ENCODE measurements around the gene GRK4. TPM values are rescaled to one million over a fixed set of nuclear protein-coding genes. Genes with fewer than 3 reads are reported as not detected.
"Not testable (repeated sequence)": the region's sequence is repeated elsewhere in the genome, so short reads cannot be mapped to it uniquely, and the experiment has no call there.

GRK4 gene
- total and polyA plus RNA-seq, 2 of the 4 experiments (the other 2 are of a cell fraction), result 1.6 to 2.2 TPM

DNA sequence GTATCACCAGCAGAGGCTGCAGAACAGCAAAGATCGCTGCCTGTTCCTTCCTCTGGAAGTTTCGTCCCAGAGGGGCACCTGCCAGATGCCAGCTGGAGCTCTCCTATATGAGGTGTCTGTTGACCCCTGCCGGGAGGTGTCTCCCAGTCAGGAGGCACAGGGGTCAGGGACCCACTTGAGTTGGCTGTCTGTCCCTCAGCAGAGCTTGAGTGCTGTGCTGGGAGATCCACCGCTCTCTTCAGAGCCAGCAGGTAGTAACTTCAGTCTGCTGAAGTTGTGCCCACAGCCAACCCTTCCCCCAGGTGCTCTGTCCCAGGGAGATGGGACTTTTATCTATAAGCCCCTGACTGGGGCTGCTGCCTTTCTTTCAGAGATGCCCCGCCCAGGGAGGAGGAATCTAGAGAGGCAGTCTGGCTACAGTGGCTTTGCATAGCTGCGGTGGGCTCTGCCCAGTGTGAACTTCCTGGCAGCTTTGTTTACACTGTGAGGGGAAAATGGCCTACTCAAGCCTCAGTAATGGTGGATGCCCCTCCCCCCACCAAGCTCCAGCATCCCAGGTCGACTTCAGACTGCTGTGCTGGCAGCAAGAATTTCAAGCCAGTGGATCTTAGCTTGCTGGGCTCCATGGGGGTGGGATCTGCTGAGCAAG lies 40.8 kb upstream of the GRK4 start:
- H3K9ac ChIP-seq (ENCODE audit: low read depth, low read length); H3K4me2 ChIP-seq (ENCODE audit: low read depth, low read length); CTCF ChIA-PET; H2AK5ac ChIP-seq (ENCODE audit: low read depth, low read length); H3K4me1 ChIP-seq (ENCODE audit: control insufficient read depth, insufficient read depth, low read length); H2AFZ ChIP-seq (replicated peaks; ENCODE audit: low read length, poor library complexity); H4K91ac ChIP-seq (ENCODE audit: insufficient read depth, low read depth, low read length); H3K56ac ChIP-seq (ENCODE audit: extremely low read depth, insufficient read depth, low read length); H2AK9ac ChIP-seq (replicated peaks; ENCODE audit: low read depth, low read length, poor library complexity); BruUV-seq (replicated peaks); H3K27me3 ChIP-seq (ENCODE audit: control insufficient read depth, insufficient read depth, low read length); H4K5ac ChIP-seq (ENCODE audit: low read depth, low read length); in situ Hi-C loops (cut with MboI; ENCODE audit: low sequenced_read_pairs); H3K23ac ChIP-seq (ENCODE audit: low read depth, low read length); H2BK20ac ChIP-seq (ENCODE audit: low read depth, low read length); intact Hi-C loops (cut with micrococcal nuclease); H3K4me3 ChIP-seq (ENCODE audit: insufficient read depth, low read depth, low read length); H2BK15ac ChIP-seq (ENCODE audit: low read depth, low read length); H3K9me3 ChIP-seq (ENCODE audit: control insufficient read depth, insufficient read depth, low read length); dilution Hi-C loops (cut with HindIII; ENCODE audit: low sequenced_read_pairs, unreplicated experiment); H3K18ac ChIP-seq (ENCODE audit: low read depth, low read length); POLR2A ChIA-PET (ENCODE audit: unreplicated experiment): not testable (repeated sequence)
- ATAC-seq (ENCODE audit: low read depth) (peak; percentile 50), DNase-seq (peak; percentile 51)
- H3K9me1 ChIP-seq (ENCODE audit: insufficient read depth, low read length), result peaks cover 12% of the 10 kb centered on the region; the same call in 1 of the 2 replicates
- H3K27ac ChIP-seq (ENCODE audit: insufficient read depth, low read length), result 0 out of 2 replicates have a peak overlapping the region, but pooled peaks have one; percentile 32
- peaks cover 14 to 52% of the 10 kb centered on the region in 2 experiments for H3K79me1 ChIP-seq (ENCODE audit: low read depth in 1 of 2, low read length in 2 of 2)
- WGBS, 2 experiments (ENCODE audit: extremely low coverage in 2 of 2, insufficient read length in 1 of 2), result no CpG with 5 or more reads among the region's 7 CpGs
- peak overlapping the region; percentile 51; the same call in 1 of the 2 replicates for H3K14ac ChIP-seq (replicated peaks; ENCODE audit: low read depth, low read length)
- 0 out of 2 replicates have a peak overlapping the region, but pooled peaks have one; percentile 15 for H2BK120ac ChIP-seq (ENCODE audit: low read depth, low read length)
- peaks cover 46% of the 10 kb centered on the region for H3K36me3 ChIP-seq (ENCODE audit: control insufficient read depth, insufficient read depth, low read length)
- peak overlapping the region; percentile 62 for H2BK5ac ChIP-seq (ENCODE audit: low read depth, low read length, poor library complexity, severe bottlenecking)
- peak overlapping the region; percentile 72 for H3K4ac ChIP-seq (ENCODE audit: low read depth, low read length)
- H4K8ac ChIP-seq (ENCODE audit: low read depth in 2 of 2, low read length in 2 of 2), result peak overlapping the region in 1 of 2 experiments; percentile 68; a peak in 1 of 4 replicates
- peaks cover 16% of the 10 kb centered on the region; the same call in 1 of the 2 replicates for H4K20me1 ChIP-seq (ENCODE audit: insufficient read depth, low read length)
